ENCODE results near the gene LDLRAD4.

DNA sequence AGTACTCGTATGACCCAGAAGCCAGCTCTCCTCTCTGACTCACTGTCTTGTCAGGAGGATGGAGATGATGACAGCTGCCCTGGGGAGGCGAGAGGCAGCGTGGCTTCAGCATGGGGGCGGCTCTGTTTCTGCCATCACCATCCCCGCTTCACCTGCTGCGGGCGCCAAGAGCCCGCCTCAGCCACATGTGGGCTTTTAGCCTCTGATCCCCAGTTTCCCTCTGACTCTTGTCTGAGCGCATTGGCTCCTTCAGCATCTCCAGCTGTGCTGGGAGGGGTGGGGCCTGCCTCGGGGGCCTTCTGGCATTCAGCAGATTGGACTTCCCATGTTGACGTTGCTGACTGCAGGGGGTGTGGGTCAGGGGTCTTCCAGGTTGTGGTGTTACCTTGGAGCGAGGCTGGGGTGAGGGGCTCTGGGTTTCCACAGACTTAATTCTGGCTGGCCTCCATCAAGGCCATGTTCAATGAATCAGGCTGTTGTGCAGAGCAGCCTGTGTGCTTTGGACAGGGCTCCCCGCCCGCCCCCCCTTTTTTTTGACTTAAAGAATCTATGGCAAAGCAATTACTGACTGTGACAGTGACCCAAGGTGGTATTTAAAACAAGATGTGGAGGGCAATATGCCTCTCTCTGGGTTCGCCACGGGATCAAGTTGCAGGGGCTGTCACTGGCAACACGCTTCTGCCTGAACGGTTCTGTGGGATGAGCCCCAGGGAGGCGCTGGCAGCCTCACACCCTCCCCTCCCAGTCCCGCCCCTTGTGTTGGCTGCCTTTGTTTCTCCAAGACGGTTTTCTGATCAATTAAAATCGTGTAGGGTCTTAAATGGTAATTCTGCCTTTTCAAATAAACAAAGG lies 228.3 kb downstream of the LDLRAD4 start:
- TF ChIP-seq GATA2 (IDR thresholded peaks at IDR 0.05; ENCODE audit: low read depth, low read length) (no peak), GATA3 (IDR thresholded peaks at IDR 0.05; ENCODE audit: low read depth, low read length) (no peak)
